RWPE2 (cell line): ENCODE data around the gene TF.

ENCODE experiments used
- ATAC-seq: fragments of 200-7000 bp; cut with Tn5 transposase; 3 replicates; pipeline ENCODE4 v1.9.1; 2021; ENCODE audit warnings: low read depth
- DNase-seq: peaks from one replicate; pipeline ENCODE4 v3.0.0-alpha.2; 2020; ENCODE audit warnings: low spot score
- H3K27ac ChIP-seq: fragments of 450-650 bp; 2 replicates; pipeline ENCODE4 v1.5.1; 2017; ENCODE audit warnings: mild to moderate bottlenecking; ENCODE audit not compliant: poor library complexity, severe bottlenecking
- H3K27me3 ChIP-seq: fragments of 250-450 bp; sonication (Bioruptor Pico); 2 replicates; pipeline ENCODE4 v1.5.1; 2021; ENCODE audit warnings: mild to moderate bottlenecking, moderate library complexity; ENCODE audit not compliant: insufficient read depth, poor library complexity, severe bottlenecking
- H3K36me3 ChIP-seq: fragments of 250-450 bp; sonication (Bioruptor Pico); 2 replicates; pipeline ENCODE4 v1.5.1; 2020; ENCODE audit warnings: low read depth, mild to moderate bottlenecking, moderate library complexity
- H3K4me1 ChIP-seq: fragments of 250-450 bp; sonication (Bioruptor Pico); 2 replicates; pipeline ENCODE4 v1.5.1; 2021; ENCODE audit warnings: mild to moderate bottlenecking, moderate library complexity; ENCODE audit not compliant: insufficient read depth, poor library complexity, severe bottlenecking
- H3K4me3 ChIP-seq: fragments of 250-450 bp; sonication (Bioruptor Pico); 2 replicates; pipeline ENCODE4 v1.5.1; 2021; ENCODE audit warnings: mild to moderate bottlenecking, moderate library complexity; ENCODE audit not compliant: severe bottlenecking
- H3K9me3 ChIP-seq: fragments of 250-450 bp; sonication (Bioruptor Pico); 2 replicates; pipeline ENCODE4 v1.5.1; 2021; ENCODE audit warnings: mild to moderate bottlenecking, moderate library complexity; ENCODE audit not compliant: severe bottlenecking
- CTCF ChIP-seq: fragments of 450-650 bp; IDR thresholded peaks from one replicate; pipeline ENCODE4 v1.5.1; 2017; ENCODE audit warnings: mild to moderate bottlenecking, moderate library complexity; ENCODE audit not compliant: poor library complexity, severe bottlenecking

Gene TF

GRCh38 chr3:133842158-133842557 is 96.0 kb downstream of the TF start:
- DNase-seq: no peak

GRCh38 chr3:133843634-133844033 is 97.4 kb downstream of the TF start:
- Histone ChIP-seq H3K4me1 (no peaks in the 10 kb centered on the region), H3K4me3 (no peak overlapping the region), H3K36me3 (no peaks in the 10 kb centered on the region), H3K27me3 (no peaks in the 10 kb centered on the region), H3K9me3 (no peaks in the 10 kb centered on the region), H3K27ac (no peak overlapping the region)
- ATAC-seq (no peak), DNase-seq (no peak)
- no peak for TF ChIP-seq CTCF

More at GRCh38 chr3:133842158-133842557, 96.0 kb downstream of the TF start:
- Histone ChIP-seq H3K4me1 (no peaks in the 10 kb centered on the region), H3K4me3 (no peak overlapping the region), H3K9me3 (no peaks in the 10 kb centered on the region), H3K36me3 (no peaks in the 10 kb centered on the region), H3K27ac (no peak overlapping the region), H3K27me3 (no peaks in the 10 kb centered on the region)
- ATAC-seq: no peak
- TF ChIP-seq CTCF: no peak

GRCh38 chr3:133845127-133845526 is 98.9 kb downstream of the TF start:
- no peak for TF ChIP-seq CTCF

More at GRCh38 chr3:133845127-133845526, 98.9 kb downstream of the TF start:
- no peaks in the 10 kb centered on the region for H3K27me3 ChIP-seq
- no peak overlapping the region for H3K27ac ChIP-seq
- H3K9me3 ChIP-seq: no peaks in the 10 kb centered on the region
- H3K4me3 ChIP-seq: no peak overlapping the region
- ATAC-seq (no peak), DNase-seq (no peak)
- no peaks in the 10 kb centered on the region for H3K4me1 ChIP-seq
- no peaks in the 10 kb centered on the region for H3K36me3 ChIP-seq
